ENCODE measurements around the gene ATP1B4. TPM values are rescaled to one million over a fixed set of nuclear protein-coding genes. Genes with fewer than 3 reads are reported as not detected.

The ATP1B4 gene
- total RNA-seq, 4 donors from 2014 or later: 2.3 to 20.4 (median 4.7) TPM

GRCh38 chrX:120377179-120377578, 15.3 kb downstream of the ATP1B4 start:
- peak overlapping the region; percentile 73 to 85 (median 82) for H3K27ac ChIP-seq
- no peaks in the 10 kb centered on the region for H3K27me3 ChIP-seq
- peaks cover 13 to 22% of the 10 kb centered on the region in 2 donors for H3K4me1 ChIP-seq
- intact Hi-C loops (cut with DNase I; ENCODE audit: low total_unique reads) (no loop called here), in situ Hi-C loops (cut with MboI; ENCODE audit: low sequenced_read_pairs in 4 of 4) (no loop called here)
- no peaks in the 10 kb centered on the region for H3K36me3 ChIP-seq
- no peak overlapping the region for H3K4me3 ChIP-seq
- no peak for DNase-seq
- no peak for TF ChIP-seq CTCF (IDR thresholded peaks at IDR 0.05 in 4 of 5, conservative IDR thresholded peaks at IDR 0.05 in 1 of 5)
- no peak for TF ChIP-seq POLR2A (IDR thresholded peaks at IDR 0.05)
- peak; percentile 59 to 68 for ATAC-seq
- H3K9me3 ChIP-seq: no peaks in the 10 kb centered on the region

GRCh38 chrX:120377715-120378114, 15.8 kb downstream of the ATP1B4 start:
- Histone ChIP-seq H3K27ac (peak overlapping the region; percentile 73 to 85 (median 82)), H3K9me3 (no peaks in the 10 kb centered on the region), H3K36me3 (no peaks in the 10 kb centered on the region), H3K4me3 (no peak overlapping the region), H3K4me1 (peaks cover 13 to 16% of the 10 kb centered on the region in 2 donors), H3K27me3 (no peaks in the 10 kb centered on the region)
- intact Hi-C loops (cut with DNase I; ENCODE audit: low total_unique reads): no loop called here
- TF ChIP-seq CTCF (IDR thresholded peaks at IDR 0.05 in 4 of 5, conservative IDR thresholded peaks at IDR 0.05 in 1 of 5) (no peak), POLR2A (IDR thresholded peaks at IDR 0.05) (no peak)
- in situ Hi-C loops (cut with MboI; ENCODE audit: low sequenced_read_pairs in 4 of 4): no loop called here
- no peak for ATAC-seq
- DNase-seq: no peak

- intact Hi-C loops (cut with DNase I; ENCODE audit: low total_unique reads) (no loop called here), in situ Hi-C loops (cut with MboI; ENCODE audit: low sequenced_read_pairs in 4 of 4) (no loop called here)
- Histone ChIP-seq H3K9me3 (no peaks in the 10 kb centered on the region), H3K36me3 (no peaks in the 10 kb centered on the region), H3K4me3 (no peak overlapping the region), H3K27ac (peak overlapping the region; percentile 73 to 85 (median 82)), H3K27me3 (no peaks in the 10 kb centered on the region), H3K4me1 (peaks cover 4 to 11% of the 10 kb centered on the region in 2 donors)
- ATAC-seq (peak in 1 of 2 donors; percentile 62), DNase-seq (no peak)
- TF ChIP-seq POLR2A (IDR thresholded peaks at IDR 0.05) (no peak), CTCF (IDR thresholded peaks at IDR 0.05 in 4 of 5, conservative IDR thresholded peaks at IDR 0.05 in 1 of 5) (no peak)
Measured at GRCh38 chrX:120378570-120378969, 16.7 kb downstream of the ATP1B4 start.

- peaks cover 3 to 4% of the 10 kb centered on the region in 2 donors for H3K4me1 ChIP-seq
- no peaks in the 10 kb centered on the region for H3K36me3 ChIP-seq
- H3K4me3 ChIP-seq: no peak overlapping the region
- H3K27ac ChIP-seq: peak overlapping the region; percentile 16 to 85 (median 82)
- H3K9me3 ChIP-seq: no peaks in the 10 kb centered on the region
- in situ Hi-C loops (cut with MboI; ENCODE audit: low sequenced_read_pairs in 4 of 4): no loop called here
- no peaks in the 10 kb centered on the region for H3K27me3 ChIP-seq
- no peak for ATAC-seq
- no peak for DNase-seq
- TF ChIP-seq POLR2A (IDR thresholded peaks at IDR 0.05) (no peak), CTCF (IDR thresholded peaks at IDR 0.05 in 4 of 5, conservative IDR thresholded peaks at IDR 0.05 in 1 of 5) (no peak)
- intact Hi-C loops (cut with DNase I; ENCODE audit: low total_unique reads): no loop called here
Measured at GRCh38 chrX:120379937-120380681, 18.2 kb downstream of the ATP1B4 start.

Data from gastrocnemius medialis (tissue), 4 donors.